ENCODE results near the gene CRYGD.
"Not testable (repeated sequence)": the region's sequence is repeated elsewhere in the genome, so short reads cannot be mapped to it uniquely, and the experiment has no call there.

CRYGD gene

GRCh38 chr2:208142925-208143799 is 18.8 kb upstream of the CRYGD start:
- POLR2A ChIA-PET = no interaction called here

DNA sequence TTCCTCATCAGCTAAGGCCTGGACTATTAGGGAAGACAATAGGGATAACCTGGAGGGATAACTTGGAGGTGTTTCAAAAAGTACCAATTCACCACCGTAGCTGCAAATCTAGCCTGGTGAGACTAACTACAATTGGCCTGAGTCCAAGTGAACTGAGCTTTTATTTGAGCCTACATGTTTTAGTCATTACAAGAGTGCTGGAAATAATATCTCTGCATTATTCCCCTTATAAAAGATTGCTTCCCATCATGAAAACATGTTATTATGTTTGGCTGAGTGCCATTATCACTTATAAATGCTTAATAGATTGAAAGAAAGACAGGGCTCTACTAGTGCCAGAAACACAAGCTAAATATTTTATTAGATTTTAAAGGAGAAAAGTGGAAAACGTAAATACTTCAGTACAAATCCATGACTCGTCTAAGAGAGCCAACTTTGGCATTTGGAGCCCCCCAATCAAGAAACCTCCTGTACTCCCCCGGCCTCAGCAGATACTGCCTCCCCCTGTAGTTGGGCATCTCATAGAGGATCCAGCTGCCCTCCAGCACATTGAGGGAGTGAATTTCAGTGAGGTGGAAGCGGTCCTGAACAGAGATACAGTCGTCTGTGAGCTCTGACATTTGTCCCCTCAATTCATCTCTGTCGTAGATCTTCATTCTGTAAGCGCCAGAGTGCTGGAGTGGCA is 18.1 kb upstream of the CRYGD start:
- POLR2A ChIA-PET = no interaction called here
- CTCF ChIA-PET = interaction anchor here (0.6 to 1.6 kb wide), 4 partner anchors 11 to 92 kb away, joined by 3 to 4 read pairs (median 4); no protein-coding TSS in a partner anchor
- no peak for DNase-seq (ENCODE audit: extremely low spot score)
- TF ChIP-seq, protein P1, sequence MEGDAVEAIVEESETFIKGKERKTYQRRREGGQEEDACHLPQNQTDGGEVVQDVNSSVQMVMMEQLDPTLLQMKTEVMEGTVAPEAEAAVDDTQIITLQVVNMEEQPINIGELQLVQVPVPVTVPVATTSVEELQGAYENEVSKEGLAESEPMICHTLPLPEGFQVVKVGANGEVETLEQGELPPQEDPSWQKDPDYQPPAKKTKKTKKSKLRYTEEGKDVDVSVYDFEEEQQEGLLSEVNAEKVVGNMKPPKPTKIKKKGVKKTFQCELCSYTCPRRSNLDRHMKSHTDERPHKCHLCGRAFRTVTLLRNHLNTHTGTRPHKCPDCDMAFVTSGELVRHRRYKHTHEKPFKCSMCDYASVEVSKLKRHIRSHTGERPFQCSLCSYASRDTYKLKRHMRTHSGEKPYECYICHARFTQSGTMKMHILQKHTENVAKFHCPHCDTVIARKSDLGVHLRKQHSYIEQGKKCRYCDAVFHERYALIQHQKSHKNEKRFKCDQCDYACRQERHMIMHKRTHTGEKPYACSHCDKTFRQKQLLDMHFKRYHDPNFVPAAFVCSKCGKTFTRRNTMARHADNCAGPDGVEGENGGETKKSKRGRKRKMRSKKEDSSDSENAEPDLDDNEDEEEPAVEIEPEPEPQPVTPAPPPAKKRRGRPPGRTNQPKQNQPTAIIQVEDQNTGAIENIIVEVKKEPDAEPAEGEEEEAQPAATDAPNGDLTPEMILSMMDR (IDR thresholded peaks at IDR 0.05; ENCODE audit: control extremely low read depth, extremely low read depth, low read depth, missing control alignments) = no peak

More at GRCh38 chr2:208142925-208143799, 18.8 kb upstream of the CRYGD start:
- TF ChIP-seq, protein P1 (IDR thresholded peaks at IDR 0.05; ENCODE audit: control extremely low read depth, extremely low read depth, low read depth, missing control alignments) = no peak
- no peak for DNase-seq (ENCODE audit: extremely low spot score)
- CTCF ChIA-PET = interaction anchor here (0.6 to 1.6 kb wide), 4 partner anchors 11 to 91 kb away, joined by 3 to 4 read pairs (median 4); no protein-coding TSS in a partner anchor

- DNase-seq (ENCODE audit: extremely low spot score) = no peak
- TF ChIP-seq, protein P1 (IDR thresholded peaks at IDR 0.05; ENCODE audit: control extremely low read depth, extremely low read depth, low read depth, missing control alignments) = no peak
- CTCF ChIA-PET = interaction anchor here (1.1 kb wide), 1 partner anchor 33 kb away, joined by 3 read pairs; no protein-coding TSS in a partner anchor
- POLR2A ChIA-PET = no interaction called here
These were observed 15.1 kb upstream of the CRYGD start for GRCh38 chr2:208139447-208139846.

- DNase-seq (ENCODE audit: extremely low spot score); POLR2A ChIA-PET: not testable (repeated sequence)
- CTCF ChIA-PET = interaction anchor here (0.9 kb wide), 1 partner anchor 37 kb away, joined by 3 read pairs; no protein-coding TSS in a partner anchor
These were observed 14.0 kb upstream of the CRYGD start for GRCh38 chr2:208138334-208138733.

DNA sequence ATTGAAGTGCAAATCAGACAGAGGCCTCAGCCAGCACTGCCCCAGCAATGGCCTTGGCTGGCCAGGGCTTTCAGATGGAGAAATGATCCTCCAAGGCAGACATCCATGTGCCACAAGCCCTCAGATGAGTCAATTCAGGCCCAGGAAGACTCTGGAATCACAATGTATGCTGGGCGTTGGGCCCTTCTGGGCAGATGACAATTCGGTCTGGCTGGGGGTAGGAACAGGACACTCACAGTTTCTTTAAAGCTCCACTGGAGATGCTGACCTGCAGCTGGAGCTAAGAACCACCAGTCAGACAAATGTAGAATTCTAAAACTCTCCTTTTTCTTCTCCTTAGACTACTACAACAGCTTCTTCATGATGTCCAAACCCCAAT is 12.4 kb upstream of the CRYGD start:
- ChIA-PET CTCF (interaction anchor here (1.2 to 1.3 kb wide), 2 partner anchors 11 to 12 kb away, joined by 3 read pairs; no protein-coding TSS in a partner anchor), POLR2A (no interaction called here)
- DNase-seq (ENCODE audit: extremely low spot score) = no peak
- TF ChIP-seq, protein P1 (IDR thresholded peaks at IDR 0.05; ENCODE audit: control extremely low read depth, extremely low read depth, low read depth, missing control alignments) = no peak

DNA sequence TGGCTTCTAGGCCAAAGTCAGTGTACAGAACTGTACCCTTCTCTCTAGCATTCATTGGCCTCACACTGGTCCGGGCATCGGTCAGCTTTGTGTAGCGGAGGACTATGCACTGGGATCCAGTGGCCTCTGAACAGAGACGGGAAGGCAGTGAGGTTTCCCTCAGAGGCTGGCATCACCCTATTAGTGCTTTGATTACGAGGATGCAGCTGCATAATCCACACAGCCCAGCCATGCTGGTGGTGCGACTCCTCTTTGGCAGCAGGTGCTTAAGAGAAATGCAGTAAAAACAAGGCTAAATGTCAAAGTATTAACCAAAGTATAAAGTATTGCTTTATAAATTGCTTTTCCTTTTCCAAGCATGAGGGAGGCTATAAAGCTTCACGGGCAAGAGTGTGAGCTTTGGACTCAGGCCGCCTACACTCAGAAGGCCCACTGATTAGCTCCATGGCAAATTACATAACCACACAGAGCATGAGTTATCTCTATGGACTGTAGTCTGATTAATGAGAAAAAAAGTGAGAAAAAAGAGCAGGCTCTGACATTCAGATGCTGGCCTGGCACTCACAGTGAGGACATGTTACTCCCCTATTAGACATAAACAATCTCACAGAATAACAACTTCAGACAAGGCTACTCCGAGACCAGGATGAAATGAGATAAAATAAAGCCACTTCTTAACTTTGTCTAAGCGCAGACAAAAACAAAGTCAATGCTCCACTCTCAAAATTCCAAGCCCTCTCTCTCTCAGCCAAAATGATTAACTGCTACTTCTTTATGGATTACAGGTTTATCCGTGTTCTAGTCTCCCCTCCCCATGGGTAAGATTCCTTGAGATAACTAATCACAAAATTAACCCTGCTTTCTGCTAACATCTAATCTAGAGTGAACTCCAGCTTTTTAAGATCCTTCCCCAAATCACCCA is 11.7 kb upstream of the CRYGD start:
- DNase-seq (ENCODE audit: extremely low spot score) = no peak
- POLR2A ChIA-PET = no interaction called here
- CTCF ChIA-PET = interaction anchor here (1.2 to 1.3 kb wide), 2 partner anchors 11 to 12 kb away, joined by 3 read pairs; no protein-coding TSS in a partner anchor
- TF ChIP-seq, protein P1 (IDR thresholded peaks at IDR 0.05; ENCODE audit: control extremely low read depth, extremely low read depth, low read depth, missing control alignments) = no peak

All from GM10248 (cell line).